Stimulated activated CD8-positive, alpha-beta memory T cell treated with anti-CD3 and anti-CD28 coated beads, Interleukin-12 subunit alpha, Interleukin-12 subunit beta, amount 100 ng/mL, for 1 hour (primary cell): ENCODE results near the gene INO80.
A peak's percentile ranks its signal among the peaks of the same experiment; 100 is the strongest.

ENCODE experiments used
- DNase-seq: peaks from one replicate; pipeline ENCODE4 v3.0.0-alpha.2; 2020; ENCODE audit warnings: low read depth

INO80 gene

DNA sequence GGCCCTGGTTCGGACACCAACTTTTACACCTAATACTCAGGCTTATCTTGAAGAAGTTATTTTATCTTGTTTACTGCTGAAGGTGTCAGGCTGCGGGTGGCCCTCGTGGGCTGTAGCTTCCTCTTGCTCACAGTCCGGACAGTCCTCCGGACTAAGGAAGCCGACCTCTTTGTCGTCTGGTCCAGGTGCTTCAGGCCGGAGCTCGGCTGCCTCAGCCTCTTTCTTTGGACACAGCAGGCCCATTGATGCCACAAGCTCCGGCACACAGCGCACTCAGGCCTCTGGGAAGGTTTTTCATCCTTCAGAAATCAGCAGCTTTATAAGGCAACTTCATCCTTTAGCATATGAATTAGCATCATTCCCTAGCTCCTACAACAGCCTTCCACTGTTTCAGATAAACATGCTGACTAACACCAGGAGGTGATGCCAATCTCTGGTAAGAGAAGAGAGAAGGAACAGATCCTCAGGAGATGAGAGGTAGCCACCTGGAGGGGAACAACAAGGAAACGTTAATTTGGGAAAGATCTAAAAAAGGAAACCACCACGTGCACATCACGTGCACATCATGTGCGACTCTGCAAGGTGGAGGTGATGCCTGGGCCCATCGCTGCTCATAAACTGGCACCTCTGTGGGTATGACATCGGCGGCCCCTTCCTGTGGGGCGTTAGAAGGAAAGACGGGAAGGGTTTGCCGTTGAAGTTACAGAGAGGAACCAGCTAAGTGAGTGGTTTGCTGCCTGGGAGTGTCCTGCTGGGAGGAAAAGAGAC is 167.2 kb downstream of the INO80 start:
- DNase-seq = no peak

DNA sequence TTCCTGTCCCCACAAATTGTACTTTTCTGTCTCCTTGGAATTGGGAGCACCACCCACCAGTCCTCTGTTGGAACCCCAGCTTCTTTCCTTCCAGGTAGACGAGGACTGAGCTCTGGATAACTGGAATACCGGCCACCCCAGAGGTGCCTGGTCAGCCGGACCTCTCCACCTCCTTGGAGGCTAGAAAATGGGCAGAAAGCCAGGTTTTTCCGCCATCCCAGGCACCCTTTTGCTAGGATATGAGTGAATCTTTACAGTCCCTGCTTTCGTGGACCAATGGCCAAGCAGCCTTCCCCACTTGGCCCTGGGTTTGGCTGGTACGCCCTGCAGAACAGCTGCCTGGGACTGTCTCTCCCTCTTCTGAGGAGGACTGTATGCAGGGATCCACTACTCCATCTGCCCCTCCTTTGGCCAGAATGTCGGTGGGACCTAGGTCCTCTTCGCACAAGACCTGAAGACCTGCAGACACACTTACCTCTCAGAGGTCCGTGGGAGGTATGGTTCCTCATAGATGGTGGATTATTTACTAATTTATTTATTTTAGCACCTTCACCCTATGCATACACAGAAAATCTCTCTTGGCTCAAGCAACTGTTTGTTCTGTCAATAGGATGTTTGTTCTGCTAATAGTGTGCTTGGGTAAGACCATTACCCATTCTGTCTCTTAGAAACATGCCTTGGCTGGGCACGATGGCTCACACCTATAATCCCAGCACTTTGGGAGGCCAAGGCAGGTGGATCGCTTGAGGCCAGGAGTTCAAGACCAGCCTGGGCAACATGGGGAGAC is 171.4 kb downstream of the INO80 start:
- DNase-seq = no peak

DNA sequence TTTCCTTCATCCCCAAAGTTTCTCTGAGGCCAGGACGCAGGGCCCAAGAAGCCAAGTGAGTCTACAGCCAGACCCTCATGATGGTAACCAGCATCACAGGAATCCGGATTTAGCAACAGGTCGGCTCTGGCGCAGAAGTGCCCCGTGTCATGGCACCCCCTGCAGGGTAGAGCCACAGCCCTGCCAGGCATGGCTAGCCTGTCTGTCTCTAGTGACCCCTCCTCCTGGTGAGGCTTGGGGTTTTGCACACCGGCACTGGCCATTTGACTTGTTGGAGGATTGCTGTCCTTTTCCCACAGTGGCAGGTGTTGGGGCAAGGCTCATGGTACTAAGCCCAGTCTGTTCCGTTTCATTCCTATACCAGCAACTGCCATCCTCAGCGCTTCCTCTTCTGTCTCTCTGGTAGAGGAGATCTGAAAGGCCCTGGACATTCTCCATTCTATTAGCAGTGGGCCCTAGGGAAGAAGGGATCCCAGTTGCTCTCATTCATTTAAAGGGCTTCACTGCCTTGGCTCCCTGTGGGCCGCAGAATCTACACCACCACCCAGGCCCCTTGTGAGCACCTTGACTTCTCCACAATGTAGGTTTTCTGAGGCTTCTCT is 172.2 kb downstream of the INO80 start:
- DNase-seq = no peak

DNA sequence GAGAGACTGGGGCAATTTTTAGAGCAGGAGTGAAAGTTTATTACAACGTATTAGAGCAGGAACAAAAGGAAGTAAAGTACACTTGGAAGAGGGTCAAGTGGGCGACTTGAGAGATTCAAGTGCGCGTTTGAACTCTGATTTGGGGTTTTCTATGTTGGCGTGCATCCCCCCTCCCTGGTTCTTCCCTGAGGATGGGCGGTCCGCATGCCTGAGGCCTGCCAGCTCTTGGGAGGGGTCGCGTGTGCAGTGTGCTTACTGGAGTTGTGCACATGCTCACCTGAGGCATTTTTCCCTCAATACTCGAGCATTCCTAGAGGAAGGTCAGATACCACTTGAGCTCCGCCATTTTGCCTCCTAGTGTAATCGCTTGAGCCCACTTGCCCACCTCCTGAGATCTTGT is 173.2 kb downstream of the INO80 start:
- no peak for DNase-seq

DNA sequence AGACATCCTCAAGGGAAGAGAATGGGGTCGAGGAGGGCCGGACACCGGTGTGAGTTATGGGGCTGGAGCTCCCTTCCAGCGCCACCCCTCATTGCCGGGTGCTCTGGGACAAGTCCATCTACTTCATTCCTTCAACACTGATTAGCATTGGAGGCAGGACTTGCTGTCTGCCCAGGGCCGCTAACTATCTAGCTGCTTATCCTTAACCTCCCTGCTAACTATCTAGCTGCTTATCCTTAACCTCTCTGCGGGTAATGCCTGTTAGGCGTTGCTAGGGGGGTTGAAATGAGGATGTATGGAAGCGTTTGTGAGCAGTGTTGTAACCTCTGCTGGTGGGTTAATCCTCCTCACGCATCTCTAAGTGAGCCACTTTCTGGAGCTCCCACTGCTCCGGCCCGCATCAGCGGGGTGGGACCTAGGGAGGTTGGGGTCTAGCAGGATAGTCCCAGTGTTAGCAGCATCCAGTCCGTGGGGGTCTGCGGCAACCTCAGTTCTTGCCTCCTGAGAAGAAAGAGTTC is 173.7 kb downstream of the INO80 start:
- no peak for DNase-seq

DNA sequence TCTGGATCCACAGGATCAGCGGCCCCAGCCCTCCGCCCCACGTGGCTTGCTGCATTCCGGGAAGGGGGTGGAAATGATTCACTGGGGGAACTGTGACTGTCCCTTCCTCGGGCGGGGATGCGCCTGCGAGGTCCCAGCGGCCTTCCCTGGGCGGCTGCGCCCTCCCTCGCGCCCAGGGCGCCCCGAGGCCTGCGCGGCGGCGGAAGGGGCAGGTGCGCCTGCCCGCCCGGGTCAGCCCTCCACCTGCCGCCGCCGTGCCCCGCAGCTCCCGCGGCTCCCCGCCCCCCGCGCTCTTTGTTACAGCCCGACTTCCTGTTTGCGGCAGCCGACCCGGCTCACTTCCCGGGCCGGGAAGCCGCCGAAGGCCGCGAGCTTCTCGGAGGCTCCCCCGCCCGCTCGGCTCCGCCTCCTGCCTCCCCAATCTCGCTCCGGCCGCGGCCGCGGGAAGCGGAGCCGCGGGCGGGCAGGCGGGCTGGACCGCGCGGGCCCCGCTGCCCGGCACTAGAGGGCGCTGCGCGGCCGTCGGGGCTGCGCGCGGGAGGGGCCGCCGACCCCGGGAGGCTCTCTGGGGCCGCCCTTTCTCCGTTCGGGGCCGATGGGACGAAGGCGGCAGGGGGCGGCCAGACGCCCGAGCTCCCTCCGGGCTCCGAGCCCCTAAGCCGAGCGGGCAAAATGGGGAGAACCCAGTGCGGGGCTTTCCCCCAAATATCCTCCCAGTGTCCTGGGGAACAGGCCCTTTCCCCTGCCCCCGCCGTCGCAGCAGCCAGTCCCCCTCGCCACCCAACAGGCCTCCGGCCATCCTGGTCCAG is 174.3 kb downstream of the INO80 start:
- peak; percentile 29 for DNase-seq

DNA sequence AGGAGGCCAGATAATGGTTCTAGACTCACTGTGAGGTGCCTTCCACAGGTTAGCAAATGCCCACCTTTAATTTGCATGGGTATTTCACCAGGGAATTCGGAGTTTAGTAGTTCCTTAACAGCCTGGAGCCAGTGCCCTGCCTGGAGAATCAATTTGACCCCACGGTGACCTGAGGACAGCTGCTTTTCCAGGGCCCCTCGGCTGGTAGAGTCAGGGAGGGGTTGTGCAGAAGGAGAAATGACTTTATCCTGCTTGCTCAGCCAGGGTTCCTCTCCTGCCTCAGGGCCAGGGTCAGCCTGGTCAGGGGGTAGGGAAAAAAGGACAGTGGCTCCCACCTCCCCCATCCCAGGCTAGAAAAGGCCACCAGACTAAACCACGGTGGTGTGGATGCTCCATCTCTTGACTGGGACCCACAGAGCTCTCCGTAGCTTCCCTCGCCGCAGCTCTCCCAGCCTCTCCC is 175.0 kb downstream of the INO80 start:
- no peak for DNase-seq

DNA sequence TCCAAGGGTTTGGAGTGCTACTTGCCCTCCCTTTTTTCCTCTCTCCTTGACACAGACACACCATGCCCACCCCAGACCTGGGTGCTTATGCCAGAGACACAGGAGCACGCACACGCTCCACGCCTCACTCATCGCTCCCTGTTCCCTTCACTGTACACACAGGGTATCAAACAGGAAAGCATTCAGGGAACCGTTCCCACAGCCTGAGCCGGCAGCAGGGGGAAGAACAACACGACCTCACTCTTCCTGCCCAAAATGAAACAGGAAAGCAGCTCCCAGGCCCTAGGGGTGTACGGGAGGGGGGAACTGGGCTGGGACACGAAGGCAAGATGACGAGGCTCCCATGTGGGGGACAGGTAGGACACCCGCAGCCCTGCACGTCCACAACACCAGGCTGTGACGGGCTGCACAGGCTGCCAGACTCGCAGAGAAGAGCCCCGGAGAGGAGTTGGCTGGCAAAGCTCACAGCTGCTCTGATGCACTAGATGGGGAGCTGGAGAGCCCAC is 175.7 kb downstream of the INO80 start:
- DNase-seq = no peak

DNA sequence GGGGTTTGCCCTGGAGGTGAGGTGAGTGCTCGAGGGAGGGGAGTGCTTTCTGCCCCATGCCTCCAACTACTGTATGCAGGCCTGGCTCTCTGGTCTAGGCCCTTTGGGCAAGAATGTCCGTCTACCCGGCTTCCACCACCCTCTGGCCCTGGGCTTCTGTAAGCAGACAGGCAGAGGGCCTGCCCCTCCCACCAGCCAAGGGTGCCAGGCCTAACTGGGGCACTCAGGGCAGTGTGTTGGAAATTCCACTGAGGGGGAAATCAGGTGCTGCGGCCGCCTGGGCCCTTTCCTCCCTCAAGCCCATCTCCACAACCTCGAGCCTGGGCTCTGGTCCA is 177.6 kb downstream of the INO80 start:
- no peak for DNase-seq

DNA sequence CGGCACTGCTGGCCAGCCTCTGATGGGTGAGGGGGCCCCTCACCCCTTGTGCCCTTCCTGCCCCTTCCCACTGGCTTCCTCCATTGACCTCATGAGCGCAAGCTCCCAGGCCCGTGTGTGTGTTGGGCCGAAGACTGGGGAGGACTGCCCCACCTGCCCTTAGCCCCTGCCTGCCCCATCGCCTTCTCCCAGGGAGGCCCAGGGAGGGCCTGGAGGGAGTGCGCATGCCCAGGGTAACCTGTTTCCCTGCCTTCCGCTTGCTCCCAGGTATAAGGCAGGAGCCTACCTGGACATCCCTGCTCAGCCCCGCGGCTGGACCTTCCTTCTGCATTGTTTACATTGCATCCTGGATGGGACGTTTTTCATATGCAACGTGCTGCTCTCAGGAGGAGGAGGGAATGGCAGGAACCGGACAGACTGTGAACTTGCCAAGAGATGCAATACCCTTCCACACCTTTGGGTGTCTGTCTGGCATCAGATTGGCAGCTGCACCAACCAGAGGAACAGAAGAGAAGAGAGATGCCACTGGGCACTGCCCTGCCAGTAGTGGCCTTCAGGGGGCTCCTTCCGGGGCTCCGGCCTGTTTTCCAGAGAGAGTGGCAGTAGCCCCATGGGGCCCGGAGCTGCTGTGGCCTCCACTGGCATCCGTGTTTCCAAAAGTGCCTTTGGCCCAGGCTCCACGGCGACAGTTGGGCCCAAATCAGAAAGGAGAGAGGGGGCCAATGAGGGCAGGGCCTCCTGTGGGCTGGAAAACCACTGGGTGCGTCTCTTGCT is 178.1 kb downstream of the INO80 start:
- no peak for DNase-seq

DNA sequence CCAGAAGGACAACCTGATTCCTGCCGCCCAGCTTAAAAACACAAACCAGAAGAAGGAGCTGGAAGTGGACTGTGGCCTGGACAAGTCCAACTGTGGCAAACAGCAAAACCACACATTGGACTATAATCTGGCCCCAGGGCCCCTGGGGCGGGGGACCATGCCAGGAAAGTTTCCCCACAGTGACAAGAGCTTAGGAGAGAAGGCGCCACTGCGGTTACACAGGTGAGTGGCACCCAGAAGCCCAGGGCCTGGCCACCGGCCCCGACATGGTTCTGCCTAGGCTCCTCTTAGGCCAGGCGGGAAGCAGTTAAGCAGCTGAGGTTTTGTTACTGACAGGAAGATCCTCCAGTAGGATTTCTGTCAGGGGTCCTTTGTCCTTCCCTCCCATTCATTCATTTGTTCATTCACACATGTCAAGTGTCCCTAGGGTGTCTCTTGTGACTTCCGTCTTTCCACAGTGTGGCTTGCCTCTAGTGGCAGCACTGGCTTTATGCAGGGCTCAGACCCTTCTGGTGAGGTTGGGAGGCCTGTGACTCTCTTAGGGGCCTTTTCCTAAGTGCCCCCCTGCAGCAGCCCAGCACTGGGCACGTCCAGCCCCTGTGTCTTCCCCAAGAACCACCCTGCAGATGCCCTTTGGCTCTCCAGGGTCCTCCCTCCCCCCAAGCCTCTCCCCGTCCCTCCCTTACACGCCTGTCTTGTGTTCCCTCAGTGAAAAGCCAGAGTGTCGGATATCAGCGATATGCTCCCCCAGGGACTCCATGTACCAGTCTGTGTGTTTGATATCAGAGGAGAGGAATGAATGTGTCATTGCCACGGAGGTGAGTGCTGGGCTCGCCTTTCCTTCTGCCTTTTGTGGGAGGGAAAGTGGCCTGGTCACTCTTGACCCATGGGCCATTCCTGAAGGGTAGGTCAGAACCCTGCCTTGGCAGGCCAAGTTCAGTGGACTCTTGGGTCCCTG is 179.1 kb downstream of the INO80 start:
- DNase-seq = no peak

DNA sequence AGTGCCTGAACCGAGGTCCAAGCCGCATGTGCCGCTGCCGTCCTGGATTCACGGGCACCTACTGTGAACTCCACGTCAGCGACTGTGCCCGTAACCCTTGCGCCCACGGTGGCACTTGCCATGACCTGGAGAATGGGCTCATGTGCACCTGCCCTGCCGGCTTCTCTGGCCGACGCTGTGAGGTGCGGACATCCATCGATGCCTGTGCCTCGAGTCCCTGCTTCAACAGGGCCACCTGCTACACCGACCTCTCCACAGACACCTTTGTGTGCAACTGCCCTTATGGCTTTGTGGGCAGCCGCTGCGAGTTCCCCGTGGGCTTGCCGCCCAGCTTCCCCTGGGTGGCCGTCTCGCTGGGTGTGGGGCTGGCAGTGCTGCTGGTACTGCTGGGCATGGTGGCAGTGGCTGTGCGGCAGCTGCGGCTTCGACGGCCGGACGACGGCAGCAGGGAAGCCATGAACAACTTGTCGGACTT is 179.8 kb downstream of the INO80 start:
- no peak for DNase-seq

DNA sequence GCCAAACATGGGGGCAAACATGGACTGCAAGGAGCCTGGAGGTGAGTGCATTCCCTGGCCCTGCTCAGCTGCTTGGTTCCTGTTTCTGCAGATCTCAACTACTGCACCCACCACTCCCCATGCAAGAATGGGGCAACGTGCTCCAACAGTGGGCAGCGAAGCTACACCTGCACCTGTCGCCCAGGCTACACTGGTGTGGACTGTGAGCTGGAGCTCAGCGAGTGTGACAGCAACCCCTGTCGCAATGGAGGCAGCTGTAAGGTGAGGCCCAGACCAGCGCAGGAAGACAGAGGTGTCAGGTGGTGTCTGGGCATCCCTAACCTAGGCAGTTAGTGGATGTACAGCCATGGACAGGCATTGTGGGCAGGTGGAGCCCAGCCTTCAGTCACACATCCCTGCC is 181.6 kb downstream of the INO80 start:
- DNase-seq = no peak

DNA sequence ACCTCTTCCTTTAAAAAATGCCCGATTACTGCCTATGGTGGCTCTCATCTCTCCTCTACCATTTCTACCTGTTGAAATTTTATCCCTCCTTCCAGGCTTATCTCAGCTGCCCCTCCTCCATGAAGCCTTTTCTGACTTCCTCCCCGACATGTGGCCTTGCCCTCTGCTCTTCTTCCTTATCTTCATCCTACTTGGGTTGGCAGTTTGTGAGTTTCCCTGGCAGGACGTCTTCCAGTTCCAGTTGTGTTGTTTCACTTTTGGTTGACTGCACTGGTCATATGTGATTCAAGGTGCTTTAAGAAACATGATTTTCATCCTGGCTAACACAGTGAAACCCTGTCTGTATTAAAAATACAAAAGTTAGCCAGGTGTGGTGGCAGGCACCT is 182.6 kb downstream of the INO80 start:
- no peak for DNase-seq

DNA sequence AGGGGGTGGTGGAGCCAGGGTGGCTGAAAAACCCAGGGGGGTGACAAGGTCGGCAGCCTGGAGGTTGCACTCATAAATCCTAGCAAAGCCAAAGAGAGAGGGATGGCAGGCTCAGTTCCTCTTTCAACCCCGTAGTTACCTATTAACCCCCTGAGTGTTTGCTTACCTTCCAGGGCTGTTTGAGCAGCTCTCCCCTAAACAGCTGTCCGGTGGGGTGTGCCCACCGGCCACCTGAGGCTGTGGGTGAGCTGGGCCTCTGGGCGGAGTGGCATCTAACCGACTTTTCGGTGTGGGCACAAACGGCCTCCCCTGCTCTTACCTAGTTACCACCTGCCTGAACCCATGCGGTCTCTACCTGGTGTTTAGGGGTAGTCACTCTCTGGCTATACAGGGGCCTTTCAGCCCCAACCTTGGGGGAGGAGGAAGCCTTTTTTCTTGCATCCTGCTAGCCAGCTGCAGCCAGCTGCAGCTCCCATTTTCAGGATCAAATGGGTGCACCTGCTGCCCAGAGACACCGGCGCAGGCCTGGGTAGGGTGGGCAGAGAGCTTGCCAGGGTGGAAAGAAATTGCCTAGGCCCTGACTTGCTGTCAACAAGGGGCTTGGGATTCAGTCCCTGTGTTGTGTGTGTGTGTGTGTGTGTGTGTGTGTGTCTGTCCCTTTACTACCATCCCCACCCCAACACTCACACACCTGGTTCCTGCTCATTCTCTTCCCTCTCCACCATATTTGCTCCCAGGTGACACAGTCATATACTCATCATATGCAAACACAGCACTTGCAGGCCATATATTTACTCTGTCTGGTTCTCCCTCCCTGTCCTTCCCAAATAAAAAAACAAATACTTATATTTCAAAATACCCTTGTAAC is 183.2 kb downstream of the INO80 start:
- no peak for DNase-seq

DNA sequence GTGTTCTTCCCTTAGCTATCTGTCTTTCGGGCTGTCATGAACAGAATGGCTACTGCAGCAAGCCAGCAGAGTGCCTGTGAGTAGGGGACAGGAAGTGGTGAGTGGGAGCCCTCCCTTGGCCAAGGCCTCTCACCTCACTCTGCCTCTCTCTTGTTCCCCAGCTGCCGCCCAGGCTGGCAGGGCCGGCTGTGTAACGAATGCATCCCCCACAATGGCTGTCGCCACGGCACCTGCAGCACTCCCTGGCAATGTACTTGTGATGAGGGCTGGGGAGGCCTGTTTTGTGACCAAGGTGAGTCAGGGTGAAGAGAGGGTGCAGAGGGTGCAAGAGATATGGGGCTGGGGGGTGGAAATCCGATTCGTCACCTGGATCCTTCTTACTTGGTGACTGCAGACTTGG is 183.9 kb downstream of the INO80 start:
- no peak for DNase-seq

DNA sequence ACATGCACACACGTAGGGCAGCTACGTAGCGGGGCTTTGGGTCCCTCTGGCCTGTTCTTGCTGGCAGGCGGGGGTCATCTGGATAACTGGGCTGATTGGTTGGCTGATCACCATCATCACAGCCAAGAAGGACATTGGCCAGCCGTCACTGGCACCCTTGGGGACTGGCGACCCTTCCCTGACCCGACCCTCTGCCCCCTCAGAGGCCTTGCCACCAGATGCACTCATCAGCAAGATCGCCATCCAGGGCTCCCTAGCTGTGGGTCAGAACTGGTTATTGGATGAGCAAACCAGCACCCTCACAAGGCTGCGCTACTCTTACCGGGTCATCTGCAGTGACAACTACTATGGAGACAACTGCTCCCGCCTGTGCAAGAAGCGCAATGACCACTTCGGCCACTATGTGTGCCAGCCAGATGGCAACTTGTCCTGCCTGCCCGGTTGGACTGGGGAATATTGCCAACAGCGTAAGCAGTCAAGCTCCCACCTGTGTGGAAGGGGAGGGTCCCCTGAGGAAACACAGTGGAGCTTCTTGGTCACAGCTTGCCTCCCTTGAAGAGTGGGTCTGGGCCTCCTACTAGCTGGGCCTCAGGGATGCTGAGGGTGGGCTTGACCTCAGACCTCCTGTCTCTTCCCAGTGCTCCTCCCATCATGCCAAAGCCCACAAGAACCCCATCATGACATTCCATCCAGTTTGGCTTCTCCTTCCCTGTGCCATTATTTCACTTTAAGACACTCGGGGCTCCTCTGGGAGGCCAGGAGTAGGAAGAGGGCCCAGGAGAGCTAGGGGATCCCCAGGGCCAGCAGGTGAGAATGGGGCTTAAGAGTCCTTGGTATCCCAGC is 184.6 kb downstream of the INO80 start:
- no peak for DNase-seq
